CD14-positive monocyte (primary cell): Measurements from ENCODE around the gene F7. TPM values are rescaled to one million over a fixed set of nuclear protein-coding genes. Genes with fewer than 3 reads are reported as not detected.

Source experiments
- DNase-seq, 3 donors: peaks; one replicate each; pipeline ENCODE4 v3.0.0-alpha.2; 2011 to 2022
- H2AFZ ChIP-seq: 2 replicates; pipeline ENCODE4 v1.6.0; 2012; ENCODE audit warnings: mild to moderate bottlenecking, low read depth, low read length, inconsistent platforms; ENCODE audit not compliant: insufficient read depth, poor library complexity, severe bottlenecking
- H3K27ac ChIP-seq, 2 donors: 1 replicate in 1 of 2; 2 replicates in 1 of 2; pipeline ENCODE4 v1.5.1; 2012 to 2013; ENCODE audit warnings: low read length in 2 of 2, control low read depth in 1 of 2, inconsistent platforms in 1 of 2, low read depth in 1 of 2, mild to moderate bottlenecking in 1 of 2
- H3K27me3 ChIP-seq, 2 donors: one replicate each; pipeline versions ENCODE4 v1.6.0 to v1.6.1; 2011 to 2013; ENCODE audit warnings: low read length in 2 of 2; ENCODE audit not compliant: control insufficient read depth in 2 of 2, insufficient read depth in 2 of 2
- H3K36me3 ChIP-seq, 2 donors: replicated peaks in 1 of 2; 1 replicate in 1 of 2; 2 replicates in 1 of 2; pipeline versions ENCODE4 v1.5.1 to v1.6.1; 2012 to 2013; ENCODE audit warnings: low read length in 2 of 2, control low read depth in 1 of 2, inconsistent platforms in 1 of 2, mild to moderate bottlenecking in 1 of 2; ENCODE audit not compliant: insufficient read depth in 2 of 2, control insufficient read depth in 1 of 2
- H3K4me1 ChIP-seq, 2 donors: 1 replicate in 1 of 2; 2 replicates in 1 of 2; pipeline versions ENCODE4 v1.5.1 to v1.6.1; 2012 to 2013; ENCODE audit warnings: low read length in 2 of 2, control low read depth in 1 of 2, inconsistent platforms in 1 of 2, mild to moderate bottlenecking in 1 of 2, moderate library complexity in 1 of 2; ENCODE audit not compliant: insufficient read depth in 2 of 2, control insufficient read depth in 1 of 2
- H3K4me2 ChIP-seq: replicated peaks from 2 replicates; pipeline ENCODE3; 2012; ENCODE audit warnings: low read length, moderate library complexity, mild to moderate bottlenecking; ENCODE audit not compliant: poor library complexity, severe bottlenecking; ENCODE audit errors: extremely low read depth
- H3K4me3 ChIP-seq, 3 experiments: fragments of 200-600 bp in 1 of 3; sonication (generic) in 1 of 3; replicated peaks in 1 of 3; 1 replicate in 2 of 3; 2 replicates in 1 of 3; pipeline ENCODE4 v1.5.1; 2011 to 2013; ENCODE audit warnings: low read length in 3 of 3, mild to moderate bottlenecking in 3 of 3, control low read depth in 2 of 3, low read depth in 2 of 3, inconsistent platforms in 1 of 3, moderate library complexity in 1 of 3
- H3K79me2 ChIP-seq: 2 replicates; pipeline ENCODE4 v1.6.0; 2012; ENCODE audit warnings: mild to moderate bottlenecking, control low read depth, inconsistent platforms, low read length, moderate library complexity; ENCODE audit not compliant: insufficient read depth
- H3K9ac ChIP-seq: 2 replicates; pipeline ENCODE4 v1.6.0; 2017; ENCODE audit warnings: low read length, mild to moderate bottlenecking; ENCODE audit not compliant: insufficient read depth, poor library complexity, severe bottlenecking
- H3K9me3 ChIP-seq, 2 donors: replicated peaks in 1 of 2; 1 replicate in 1 of 2; 2 replicates in 1 of 2; pipeline versions ENCODE4 v1.5.1 to v1.6.1; 2012 to 2013; ENCODE audit warnings: low read length in 2 of 2, control low read depth in 1 of 2; ENCODE audit not compliant: control insufficient read depth in 1 of 2, insufficient read depth in 1 of 2
- H4K20me1 ChIP-seq: 2 replicates; pipeline ENCODE4 v1.6.0; 2012; ENCODE audit warnings: mild to moderate bottlenecking, low read length, control low read depth, moderate library complexity; ENCODE audit not compliant: insufficient read depth
- H3K27ac Mint-ChIP-seq, 7 donors: one replicate each; pipeline ENCODE4 v1.8.0; 2020; ENCODE audit warnings: mild to moderate bottlenecking in 7 of 7, mixed read lengths in 7 of 7, moderate library complexity in 6 of 7, inconsistent platforms in 2 of 7
- H3K27me3 Mint-ChIP-seq, 3 donors: one replicate each; pipeline ENCODE4 v1.8.0; 2021 to 2022; ENCODE audit warnings: low read depth in 3 of 3, mild to moderate bottlenecking in 3 of 3, mixed read lengths in 3 of 3, moderate library complexity in 3 of 3, inconsistent platforms in 1 of 3
- H3K36me3 Mint-ChIP-seq, 2 donors: one replicate each; pipeline ENCODE4 v1.8.0; 2020; ENCODE audit warnings: mixed read lengths in 2 of 2, inconsistent platforms in 1 of 2, mild to moderate bottlenecking in 1 of 2
- H3K4me1 Mint-ChIP-seq: one replicate; pipeline ENCODE4 v1.8.0; 2020; ENCODE audit warnings: mild to moderate bottlenecking, mixed read lengths
- H3K4me3 Mint-ChIP-seq, 2 donors: one replicate each; pipeline ENCODE4 v1.8.0; 2020; ENCODE audit warnings: mild to moderate bottlenecking in 2 of 2, mixed read lengths in 2 of 2, moderate library complexity in 1 of 2
- H3K9me3 Mint-ChIP-seq, 7 donors: one replicate each; pipeline ENCODE4 v1.8.0; 2020 to 2022; ENCODE audit warnings: mixed read lengths in 7 of 7, mild to moderate bottlenecking in 6 of 7, moderate library complexity in 6 of 7, inconsistent platforms in 2 of 7
- WGBS: methylation state at CpG from one replicate; pipeline ENCODE4 v1.1.5; 2013; ENCODE audit warnings: missing lambda C conversion rate; ENCODE audit not compliant: insufficient coverage; 5-methylcytosine and 5-hydroxymethylcytosine counted together
- intact Hi-C, 2 donors: fragments of 100-400 bp; cut with micrococcal nuclease; formaldehyde crosslinking; loops; one replicate each; pipeline versions ENCODE4 v1.15.0 to v1.15.1; 2023
- polyA plus RNA-seq, 3 donors: library from polyadenylated mRNA; depleted of rRNA in 1 of 3; unstranded in 2 of 3; stranded (reverse) in 1 of 3; fragments of 300-500 nt in 2 of 3; fragments of >200 nt in 1 of 3; fragmentation: Illumina TruSeq in 2 of 3; gene quantifications; 1 replicate in 2 of 3; 2 replicates in 1 of 3; pipeline ENCODE4 v1.2.3, GENCODE V29; 2012 to 2021
- TF ChIP-seq, protein P1 (sequence below): fragments of 200-600 bp; IDR thresholded peaks from one replicate; pipeline ENCODE4 v1.8.0; 2022; ENCODE audit warnings: antibody characterized with exemption, mild to moderate bottlenecking

Gene F7
- polyA plus RNA-seq, 3 donors = not detected

DNA sequence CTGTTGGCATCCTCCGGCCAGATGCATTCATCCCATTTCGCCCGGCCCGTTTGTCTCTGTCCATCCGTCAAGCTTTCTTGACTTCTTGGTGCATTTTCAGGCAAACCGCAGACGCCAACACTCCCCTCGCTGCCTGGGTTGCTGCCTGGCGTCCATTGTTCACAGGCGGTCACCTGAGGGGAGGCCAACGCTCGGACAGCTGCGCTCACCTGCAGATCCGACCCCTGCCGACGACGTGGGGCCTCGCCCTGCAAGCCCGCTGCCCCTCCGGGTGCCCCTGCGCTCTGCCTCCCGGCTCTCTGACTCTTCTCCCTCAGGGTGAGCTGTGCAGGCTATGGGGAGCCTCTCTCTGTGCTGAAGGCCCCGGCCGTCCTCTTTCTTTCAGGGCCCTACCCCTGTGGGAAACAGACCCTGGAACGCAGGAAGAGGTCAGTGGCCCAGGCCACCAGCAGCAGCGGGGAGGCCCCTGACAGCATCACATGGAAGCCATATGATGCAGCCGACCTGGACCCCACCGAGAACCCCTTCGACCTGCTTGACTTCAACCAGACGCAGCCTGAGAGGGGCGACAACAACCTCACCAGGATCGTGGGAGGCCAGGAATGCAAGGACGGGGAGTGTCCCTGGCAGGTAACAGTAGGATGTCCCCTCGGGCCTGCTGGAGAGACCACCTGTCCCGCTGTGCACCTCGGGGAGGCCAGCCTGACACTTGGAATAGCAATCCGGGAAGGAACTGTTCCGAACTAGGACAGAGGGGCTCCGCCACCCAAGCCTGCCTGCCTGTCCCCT is 38.1 kb downstream of the F7 start:
- whole genome bisulfite sequencing = 95% methylated on average over 39 of the region's 39 CpGs
- peaks cover 5 to 10% (median 9%) of the 10 kb centered on the region in 3 donors for H3K27me3 Mint-ChIP-seq

DNA sequence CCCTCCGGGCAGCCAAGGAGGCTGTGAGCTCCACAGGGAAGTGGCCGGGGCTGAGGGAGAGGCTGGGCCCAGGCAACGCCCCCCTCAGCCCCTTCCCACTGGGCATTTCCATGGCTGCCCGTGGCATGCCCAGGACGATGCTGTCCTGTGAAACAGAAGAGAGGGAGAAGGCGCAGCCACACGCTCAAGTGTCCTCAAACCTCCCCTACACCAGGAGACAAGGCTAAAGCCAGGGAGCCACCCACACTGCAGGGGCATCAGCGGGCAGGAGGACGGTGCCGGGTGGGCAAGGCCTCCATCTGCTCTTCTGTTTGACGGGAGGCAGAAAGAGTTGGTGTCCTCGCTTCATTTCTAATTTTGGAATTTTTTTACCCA is 38.7 kb downstream of the F7 start:
- Mint-ChIP-seq H3K36me3 (no peaks in the 10 kb centered on the region), H3K27ac (no peak overlapping the region), H3K9me3 (peaks cover 2 to 9% (median 5%) of the 10 kb centered on the region in 7 donors), H3K4me1 (no peaks in the 10 kb centered on the region), H3K27me3 (peaks cover 5 to 9% (median 8%) of the 10 kb centered on the region in 3 donors), H3K4me3 (no peak overlapping the region)
- no peaks in the 10 kb centered on the region for H3K4me1 ChIP-seq
- no peaks in the 10 kb centered on the region for H3K27me3 ChIP-seq
- no peak overlapping the region for H3K9ac ChIP-seq
- no peak overlapping the region for H3K27ac ChIP-seq
- WGBS = 92% methylated on average over 6 of the region's 12 CpGs
- no peak overlapping the region for H2AFZ ChIP-seq
- TF ChIP-seq, protein P1, sequence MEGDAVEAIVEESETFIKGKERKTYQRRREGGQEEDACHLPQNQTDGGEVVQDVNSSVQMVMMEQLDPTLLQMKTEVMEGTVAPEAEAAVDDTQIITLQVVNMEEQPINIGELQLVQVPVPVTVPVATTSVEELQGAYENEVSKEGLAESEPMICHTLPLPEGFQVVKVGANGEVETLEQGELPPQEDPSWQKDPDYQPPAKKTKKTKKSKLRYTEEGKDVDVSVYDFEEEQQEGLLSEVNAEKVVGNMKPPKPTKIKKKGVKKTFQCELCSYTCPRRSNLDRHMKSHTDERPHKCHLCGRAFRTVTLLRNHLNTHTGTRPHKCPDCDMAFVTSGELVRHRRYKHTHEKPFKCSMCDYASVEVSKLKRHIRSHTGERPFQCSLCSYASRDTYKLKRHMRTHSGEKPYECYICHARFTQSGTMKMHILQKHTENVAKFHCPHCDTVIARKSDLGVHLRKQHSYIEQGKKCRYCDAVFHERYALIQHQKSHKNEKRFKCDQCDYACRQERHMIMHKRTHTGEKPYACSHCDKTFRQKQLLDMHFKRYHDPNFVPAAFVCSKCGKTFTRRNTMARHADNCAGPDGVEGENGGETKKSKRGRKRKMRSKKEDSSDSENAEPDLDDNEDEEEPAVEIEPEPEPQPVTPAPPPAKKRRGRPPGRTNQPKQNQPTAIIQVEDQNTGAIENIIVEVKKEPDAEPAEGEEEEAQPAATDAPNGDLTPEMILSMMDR = no peak
- DNase-seq = no peak
- no peak overlapping the region for H3K4me2 ChIP-seq
- no peaks in the 10 kb centered on the region for H4K20me1 ChIP-seq
- H3K79me2 ChIP-seq = no peaks in the 10 kb centered on the region
- intact Hi-C loops = no loop called here
- no peaks in the 10 kb centered on the region for H3K36me3 ChIP-seq
- no peaks in the 10 kb centered on the region for H3K9me3 ChIP-seq
- no peak overlapping the region for H3K4me3 ChIP-seq

More for the DNA sequence above, 38.1 kb downstream of the F7 start:
- Histone ChIP-seq H3K4me1 (no peaks in the 10 kb centered on the region), H3K4me3 (no peak overlapping the region), H4K20me1 (no peaks in the 10 kb centered on the region), H3K27ac (no peak overlapping the region), H3K9ac (no peak overlapping the region), H2AFZ (no peak overlapping the region), H3K27me3 (no peaks in the 10 kb centered on the region), H3K9me3 (no peaks in the 10 kb centered on the region), H3K36me3 (no peaks in the 10 kb centered on the region), H3K79me2 (no peaks in the 10 kb centered on the region), H3K4me2 (no peak overlapping the region)
- TF ChIP-seq, protein P1 = no peak
- Mint-ChIP-seq H3K4me3 (no peak overlapping the region), H3K27ac (peak overlapping the region in 1 of 7 donors; percentile 42), H3K9me3 (peaks cover 2 to 9% (median 5%) of the 10 kb centered on the region in 7 donors), H3K36me3 (no peaks in the 10 kb centered on the region), H3K4me1 (peaks cover 2% of the 10 kb centered on the region)
- intact Hi-C loops = no loop called here
- DNase-seq = no peak
